MM.1S (cell line): ENCODE data around the gene POLR3GL.

Source experiments
- DNase-seq: peaks from one replicate; pipeline ENCODE4 v3.0.0-alpha.2; 2015
- H2AFZ ChIP-seq: fragments of 300-600 bp; sonication (generic); 2 replicates; pipeline ENCODE4 v1.6.0; 2016; ENCODE audit warnings: antibody characterized with exemption, low read length
- H3F3A ChIP-seq: fragments of 300-600 bp; sonication (generic); 2 replicates; pipeline ENCODE4 v1.6.1; 2016; ENCODE audit warnings: mild to moderate bottlenecking, antibody characterized with exemption, low read length, moderate library complexity, mixed read lengths; ENCODE audit not compliant: insufficient read depth
- H3K27ac ChIP-seq: fragments of 300-600 bp; sonication (generic); 2 replicates; pipeline ENCODE4 v1.5.1; 2016; ENCODE audit warnings: mild to moderate bottlenecking, low read length
- H3K27me3 ChIP-seq: fragments of 300-600 bp; sonication (generic); replicated peaks from 2 replicates; pipeline ENCODE4 v1.6.0; 2016; ENCODE audit warnings: low read length; ENCODE audit not compliant: insufficient read depth
- H3K36me3 ChIP-seq: fragments of 300-600 bp; sonication (generic); replicated peaks from 2 replicates; pipeline ENCODE4 v1.6.1; 2016; ENCODE audit warnings: mild to moderate bottlenecking, low read length, mixed read lengths; ENCODE audit not compliant: insufficient read depth
- H3K4me1 ChIP-seq: fragments of 300-600 bp; sonication (generic); 2 replicates; pipeline ENCODE4 v1.6.1; 2016; ENCODE audit warnings: low read length, mixed read lengths
- H3K4me2 ChIP-seq: fragments of 300-600 bp; sonication (generic); 2 replicates; pipeline ENCODE4 v1.6.0; 2016; ENCODE audit warnings: low read depth, low read length
- H3K4me3 ChIP-seq: fragments of 300-600 bp; sonication (generic); 2 replicates; pipeline ENCODE4 v1.5.1; 2016; ENCODE audit warnings: low read length, mixed read lengths
- H3K79me2 ChIP-seq: fragments of 300-600 bp; sonication (generic); 2 replicates; pipeline ENCODE4 v1.6.1; 2016; ENCODE audit warnings: mixed run types, low read length, mixed read lengths
- H3K9ac ChIP-seq: fragments of 300-600 bp; sonication (generic); 2 replicates; pipeline ENCODE4 v1.6.1; 2016; ENCODE audit warnings: low read length, mixed read lengths
- H3K9me2 ChIP-seq: fragments of 300-600 bp; sonication (generic); replicated peaks from 2 replicates; pipeline ENCODE4 v1.6.1; 2016; ENCODE audit warnings: mild to moderate bottlenecking, low read length, mixed read lengths; ENCODE audit not compliant: insufficient read depth
- H3K9me3 ChIP-seq: fragments of 300-600 bp; sonication (generic); replicated peaks from 2 replicates; pipeline ENCODE4 v1.6.1; 2016; ENCODE audit warnings: mild to moderate bottlenecking, low read length, mixed read lengths; ENCODE audit not compliant: insufficient read depth
- H4K20me1 ChIP-seq: fragments of 300-600 bp; sonication (generic); 2 replicates; pipeline ENCODE4 v1.6.1; 2016; ENCODE audit warnings: mild to moderate bottlenecking, low read length, moderate library complexity, mixed read lengths; ENCODE audit not compliant: insufficient read depth
- CTCF ChIP-seq: fragments of 300-600 bp; sonication (generic); IDR thresholded peaks from 2 replicates; pipeline ENCODE4 v1.5.1; 2016; ENCODE audit warnings: antibody characterized with exemption, low read length, mixed read lengths
- EZH2 ChIP-seq: fragments of 300-600 bp; sonication (generic); optimal IDR thresholded peaks from 2 replicates; pipeline ENCODE3; 2017; ENCODE audit warnings: low read depth, mild to moderate bottlenecking, antibody characterized with exemption, low read length, mixed read lengths
- EZH2phosphoT487 ChIP-seq: fragments of 300-600 bp; sonication (generic); IDR thresholded peaks from 2 replicates; pipeline ENCODE4 v1.6.1; 2018; ENCODE audit warnings: antibody characterized with exemption, low read length

The POLR3GL gene

GRCh38 chr1:145959333-145959732 is 5.2 kb upstream of the POLR3GL start:
- H3K9ac ChIP-seq = no peak overlapping the region
- H3K36me3 ChIP-seq = no peaks in the 10 kb centered on the region
- H3K9me3 ChIP-seq = no peaks in the 10 kb centered on the region
- H3F3A ChIP-seq = peaks cover 16% of the 10 kb centered on the region; the same call in 1 of the 2 replicates
- H3K27me3 ChIP-seq = peaks cover 64% of the 10 kb centered on the region
- DNase-seq = no peak
- H4K20me1 ChIP-seq = no peaks in the 10 kb centered on the region
- no peak overlapping the region for H2AFZ ChIP-seq
- H3K4me3 ChIP-seq = no peak overlapping the region
- H3K79me2 ChIP-seq = no peaks in the 10 kb centered on the region
- TF ChIP-seq CTCF = no peak
- TF ChIP-seq EZH2phosphoT487 = no peak
- no peak for TF ChIP-seq EZH2
- no peak overlapping the region for H3K27ac ChIP-seq
- peaks cover 46% of the 10 kb centered on the region for H3K4me1 ChIP-seq
- H3K4me2 ChIP-seq = no peak overlapping the region
- H3K9me2 ChIP-seq = no peaks in the 10 kb centered on the region

GRCh38 chr1:145959957-145960467 is 4.5 kb upstream of the POLR3GL start:
- Histone ChIP-seq H3K4me2 (no peak overlapping the region), H3K4me1 (peaks cover 46% of the 10 kb centered on the region), H3K9ac (no peak overlapping the region)

GRCh38 chr1:145960468-145961108 is 3.9 kb upstream of the POLR3GL start:
- Histone ChIP-seq H3K9ac (no peak overlapping the region), H2AFZ (peak overlapping the region; percentile 52), H3F3A (peaks cover 20% of the 10 kb centered on the region; the same call in 1 of the 2 replicates), H4K20me1 (no peaks in the 10 kb centered on the region), H3K27ac (no peak overlapping the region), H3K9me3 (no peaks in the 10 kb centered on the region), H3K9me2 (no peaks in the 10 kb centered on the region), H3K27me3 (peaks cover 64% of the 10 kb centered on the region), H3K4me2 (peak overlapping the region; percentile 88), H3K79me2 (no peaks in the 10 kb centered on the region), H3K4me1 (peaks cover 52% of the 10 kb centered on the region), H3K36me3 (no peaks in the 10 kb centered on the region), H3K4me3 (peak overlapping the region; percentile 56)
- TF ChIP-seq CTCF (no peak), EZH2 (peak; percentile 32), EZH2phosphoT487 (peak; percentile 77; the same call in 1 of the 2 replicates)
- DNase-seq = no peak

More at GRCh38 chr1:145959957-145960467, 4.5 kb upstream of the POLR3GL start:
- no peak overlapping the region for H2AFZ ChIP-seq
- no peak overlapping the region for H3K27ac ChIP-seq
- no peaks in the 10 kb centered on the region for H3K9me2 ChIP-seq
- no peak overlapping the region for H3K4me3 ChIP-seq
- no peaks in the 10 kb centered on the region for H4K20me1 ChIP-seq
- TF ChIP-seq EZH2phosphoT487 (no peak), EZH2 (no peak), CTCF (no peak)
- DNase-seq = no peak
- no peaks in the 10 kb centered on the region for H3K36me3 ChIP-seq
- peaks cover 20% of the 10 kb centered on the region; the same call in 1 of the 2 replicates for H3F3A ChIP-seq
- H3K9me3 ChIP-seq = no peaks in the 10 kb centered on the region
- H3K79me2 ChIP-seq = no peaks in the 10 kb centered on the region
- peaks cover 64% of the 10 kb centered on the region for H3K27me3 ChIP-seq
